Measurements from ENCODE around the gene BLTP3A. TPM values are rescaled to one million over a fixed set of nuclear protein-coding genes. Genes with fewer than 3 reads are reported as not detected.

BLTP3A gene
- total RNA-seq, 1 donor from 2014 or later = 10.8 TPM

DNA sequence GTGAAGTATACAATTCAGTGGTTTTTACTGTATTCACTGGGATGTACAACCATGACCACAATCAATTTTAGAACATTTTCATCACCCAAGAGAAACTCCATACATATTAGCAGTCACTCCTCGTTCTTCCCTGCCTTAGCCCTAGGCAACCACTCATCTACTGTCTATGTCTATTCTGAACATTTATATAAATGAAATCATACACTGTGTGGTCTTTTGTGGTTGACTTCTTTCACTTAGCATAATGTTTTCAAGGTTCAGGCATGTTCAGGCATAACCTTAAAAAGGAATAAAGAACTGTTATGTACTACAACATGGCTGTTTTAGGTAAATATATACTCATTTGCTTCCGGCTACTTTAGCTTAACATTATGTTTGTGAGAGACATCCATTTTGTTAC lies 37.3 kb downstream of the BLTP3A start:
- no peak for DNase-seq (ENCODE audit: low spot score)

DNA sequence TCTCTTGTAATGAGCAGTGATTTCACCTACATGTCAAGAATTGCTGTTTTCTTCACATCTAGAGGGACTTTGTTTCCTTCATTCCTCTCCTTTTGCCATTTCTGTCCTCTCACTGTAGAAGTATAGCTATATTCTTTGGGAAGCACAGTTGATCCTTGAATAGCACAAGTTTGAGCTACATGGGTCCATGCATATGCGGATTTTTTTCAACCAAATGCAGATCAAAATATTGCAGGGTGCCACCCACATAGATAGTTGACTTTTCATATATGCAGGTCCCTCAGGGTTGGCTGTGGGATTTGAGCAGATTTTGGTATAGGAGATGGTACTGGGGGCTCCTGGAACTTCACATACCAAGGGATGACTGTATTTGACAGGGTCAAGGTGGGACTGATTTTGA lies 41.1 kb downstream of the BLTP3A start:
- no peak for DNase-seq (ENCODE audit: low spot score)

DNA sequence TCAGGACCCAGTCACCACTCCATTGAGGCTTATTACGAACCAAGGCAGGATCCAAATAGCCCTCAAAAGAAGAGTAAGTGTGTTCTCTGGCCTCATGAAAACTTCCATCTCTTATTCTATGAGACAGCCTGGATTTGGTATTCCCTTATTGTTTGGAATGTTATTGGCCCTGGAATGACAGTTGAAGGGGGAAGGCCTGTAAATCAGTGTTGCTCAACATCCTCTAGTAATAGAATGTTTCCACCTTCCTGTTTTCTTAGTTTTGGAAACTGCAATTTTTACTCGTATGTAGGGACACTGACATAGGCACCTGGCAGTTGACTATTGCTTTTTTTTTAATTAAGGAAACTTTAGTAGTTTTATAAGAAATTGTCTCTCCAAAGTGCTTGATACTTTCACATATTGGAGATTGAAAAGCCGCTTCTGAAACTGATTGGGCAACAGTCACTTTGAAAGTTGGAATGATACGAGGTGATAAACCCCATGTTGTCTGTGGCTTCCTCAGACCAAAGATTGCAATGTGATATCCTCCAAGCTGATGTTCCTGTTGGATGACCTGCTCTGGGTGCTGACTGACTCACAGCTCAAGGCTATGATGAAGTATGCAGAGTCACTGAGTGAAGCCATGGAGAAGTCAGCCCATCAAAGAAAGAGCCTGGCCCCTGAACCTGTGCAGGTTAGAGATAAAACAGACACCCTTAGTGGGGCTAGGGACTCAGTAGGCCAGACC lies 43.1 kb downstream of the BLTP3A start:
- DNase-seq (ENCODE audit: low spot score) = no peak

DNA sequence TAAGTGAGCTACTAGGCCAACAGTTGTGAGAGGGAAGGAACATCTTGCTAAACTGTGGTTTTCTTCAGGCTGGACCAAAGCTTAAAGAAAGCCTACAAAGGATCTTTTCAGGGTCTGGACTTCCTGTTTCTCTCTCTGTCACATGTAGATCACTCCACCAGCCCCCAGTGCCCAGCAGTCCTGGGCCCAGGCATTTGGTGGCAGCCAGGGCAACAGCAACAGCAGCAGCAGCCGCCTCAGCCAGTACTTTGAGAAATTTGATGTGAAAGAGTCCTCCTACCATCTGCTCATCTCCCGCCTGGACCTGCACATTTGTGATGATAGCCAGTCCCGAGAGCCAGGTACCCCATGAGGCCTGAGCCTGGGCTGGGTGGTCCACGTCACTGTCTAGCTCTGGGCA lies 44.1 kb downstream of the BLTP3A start:
- DNase-seq (ENCODE audit: low spot score) = no peak

DNA sequence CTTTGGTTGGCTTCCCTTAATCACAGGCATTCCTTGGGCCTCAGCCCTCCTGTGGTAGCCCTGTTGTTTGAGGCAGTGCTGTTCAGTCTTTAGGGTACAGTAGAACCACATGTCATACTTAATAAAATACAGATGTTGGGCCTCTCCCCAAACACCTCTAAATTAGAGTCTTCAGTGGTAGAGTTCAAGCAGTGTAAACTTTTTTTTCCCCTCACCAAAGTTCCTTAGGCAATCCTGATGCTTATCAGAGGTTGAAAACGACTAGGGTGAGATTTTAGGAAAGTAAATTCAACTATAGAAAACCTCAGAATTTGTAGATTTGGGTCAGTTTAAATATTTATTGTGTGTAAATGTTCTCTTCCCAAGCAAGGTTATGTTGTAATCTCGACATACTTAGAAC lies 44.6 kb downstream of the BLTP3A start:
- no peak for DNase-seq (ENCODE audit: low spot score)

DNA sequence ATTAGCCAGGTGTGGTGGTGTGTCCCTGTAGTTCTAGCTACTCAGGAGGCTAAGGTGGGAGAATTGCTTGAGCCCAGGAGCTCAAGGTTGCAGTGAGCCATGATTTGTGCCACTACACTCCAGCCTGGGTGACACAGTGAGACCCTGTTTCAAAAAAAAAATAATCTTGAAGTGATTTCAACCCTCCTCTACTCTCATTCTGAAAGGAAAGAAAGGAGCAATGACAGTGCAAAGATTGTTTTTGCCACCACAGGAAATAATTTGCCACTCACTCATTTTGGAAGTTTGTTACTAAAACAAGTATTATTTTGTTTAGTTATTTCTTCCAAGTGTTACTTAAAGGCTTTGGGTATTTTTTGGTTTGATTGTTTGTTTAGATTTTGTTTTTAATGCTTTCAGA lies 45.6 kb downstream of the BLTP3A start:
- DNase-seq (ENCODE audit: low spot score) = no peak

DNA sequence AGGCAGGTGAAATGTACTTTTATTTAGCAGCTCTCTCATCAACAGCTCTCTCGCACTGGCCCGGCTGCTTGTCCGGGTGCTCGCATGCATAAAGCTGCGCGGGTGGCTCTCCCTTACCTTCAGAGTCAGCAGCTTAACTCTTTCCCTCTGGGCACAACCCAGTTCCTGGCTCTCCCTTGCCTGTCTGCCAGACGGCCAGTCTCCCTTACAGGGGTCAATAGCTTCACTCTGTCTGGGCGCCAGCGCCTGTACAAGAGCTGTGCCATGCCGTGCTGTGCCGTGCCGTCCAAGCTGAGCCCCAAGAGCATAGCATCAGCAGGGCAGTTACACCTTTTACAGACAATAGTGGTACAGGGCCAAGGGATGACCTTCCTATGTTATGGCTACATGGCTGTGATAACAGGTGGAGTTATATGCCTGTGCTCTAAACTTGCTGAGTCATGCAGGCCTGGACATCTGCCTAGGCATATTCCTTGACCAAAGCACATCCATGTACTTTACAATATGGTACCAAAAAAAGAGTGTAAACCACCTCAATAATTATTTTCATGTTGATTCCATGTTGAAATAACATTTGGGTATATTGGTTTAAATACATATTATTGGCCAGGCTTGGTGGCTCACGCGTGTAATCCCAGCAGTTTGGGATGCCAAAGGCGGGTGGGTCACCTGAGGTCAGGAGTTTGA lies 47.9 kb downstream of the BLTP3A start:
- no peak for DNase-seq (ENCODE audit: low spot score)

Other genes starting within 250 kb of the BLTP3A start
- gene SPDEF, start 235.8 kb upstream of the BLTP3A start, total RNA-seq = 16.7 TPM
- gene ILRUN, start 95.3 kb upstream of the BLTP3A start, total RNA-seq = 89.5 TPM
- 66.4 TPM for gene SNRPC, start 34.6 kb upstream of the BLTP3A start, total RNA-seq
- 17.7 TPM for gene TAF11, start 96.0 kb downstream of the BLTP3A start, total RNA-seq
- gene ANKS1A, start 97.2 kb downstream of the BLTP3A start, total RNA-seq = 43.2 TPM